ENCODE measurements around the gene ARHGAP25. TPM values are rescaled to one million over a fixed set of nuclear protein-coding genes. Genes with fewer than 3 reads are reported as not detected.

Gene ARHGAP25
- polyA plus RNA-seq, 1 donor from 2014 or later: 217 TPM

- Mint-ChIP-seq H3K36me3 (peaks cover 15% of the 10 kb centered on the region), H3K4me3 (peak overlapping the region in 1 of 4 donors; percentile 34), H3K27me3 (no peaks in the 10 kb centered on the region), H3K27ac (peak overlapping the region; percentile 25 to 55 (median 34)), H3K4me1 (peaks cover 57 to 90% (median 76%) of the 10 kb centered on the region in 3 donors), H3K9me3 (peaks cover 0 to 2% (median 0%) of the 10 kb centered on the region in 3 donors)
Measured at GRCh38 chr2:68744366-68744912, 9.8 kb downstream of the ARHGAP25 start.

GRCh38 chr2:68745006-68745405 is 10.4 kb downstream of the ARHGAP25 start:
- Mint-ChIP-seq H3K27ac (peak overlapping the region; percentile 16 to 59 (median 55)), H3K9me3 (peaks cover 0 to 2% (median 0%) of the 10 kb centered on the region in 3 donors), H3K36me3 (peaks cover 15% of the 10 kb centered on the region), H3K27me3 (no peaks in the 10 kb centered on the region), H3K4me1 (peaks cover 52 to 85% (median 71%) of the 10 kb centered on the region in 3 donors), H3K4me3 (peak overlapping the region in 2 of 4 donors; percentile 3 to 24)

GRCh38 chr2:68746408-68746807 is 11.8 kb downstream of the ARHGAP25 start:
- Mint-ChIP-seq H3K9me3 (peaks cover 0 to 2% (median 0%) of the 10 kb centered on the region in 3 donors), H3K36me3 (peaks cover 15% of the 10 kb centered on the region), H3K4me3 (peak overlapping the region in 1 of 4 donors; percentile 42), H3K27me3 (no peaks in the 10 kb centered on the region), H3K4me1 (peaks cover 39 to 77% (median 59%) of the 10 kb centered on the region in 3 donors), H3K27ac (no peak overlapping the region)

- peaks cover 13% of the 10 kb centered on the region for H3K36me3 Mint-ChIP-seq
- H3K4me3 Mint-ChIP-seq: peak overlapping the region in 2 of 4 donors; percentile 4 to 37
- peaks cover 0 to 2% (median 0%) of the 10 kb centered on the region in 3 donors for H3K9me3 Mint-ChIP-seq
- no peaks in the 10 kb centered on the region for H3K27me3 Mint-ChIP-seq
- peaks cover 42 to 80% (median 62%) of the 10 kb centered on the region in 3 donors for H3K4me1 Mint-ChIP-seq
- H3K27ac Mint-ChIP-seq: peak overlapping the region; percentile 49 to 65 (median 54)
Measured at GRCh38 chr2:68747413-68747812, 12.8 kb downstream of the ARHGAP25 start.

- Mint-ChIP-seq H3K27ac (peak overlapping the region in 2 of 3 donors; percentile 29 to 65), H3K36me3 (peaks cover 13% of the 10 kb centered on the region), H3K27me3 (no peaks in the 10 kb centered on the region), H3K4me3 (peak overlapping the region in 3 of 4 donors; percentile 13 to 61 (median 37)), H3K4me1 (peaks cover 39 to 78% (median 60%) of the 10 kb centered on the region in 3 donors), H3K9me3 (peaks cover 0 to 2% (median 0%) of the 10 kb centered on the region in 3 donors)
Measured at GRCh38 chr2:68747900-68748299, 13.3 kb downstream of the ARHGAP25 start.

- peak overlapping the region in 2 of 3 donors; percentile 29 to 78 for H3K27ac Mint-ChIP-seq
- H3K4me1 Mint-ChIP-seq: peaks cover 45 to 78% (median 60%) of the 10 kb centered on the region in 3 donors
- H3K9me3 Mint-ChIP-seq: peaks cover 0 to 2% (median 0%) of the 10 kb centered on the region in 3 donors
- no peaks in the 10 kb centered on the region for H3K27me3 Mint-ChIP-seq
- H3K4me3 Mint-ChIP-seq: peak overlapping the region in 1 of 4 donors; percentile 34
- peaks cover 13% of the 10 kb centered on the region for H3K36me3 Mint-ChIP-seq
Measured at GRCh38 chr2:68748568-68748967, 14.0 kb downstream of the ARHGAP25 start.

- peak overlapping the region in 2 of 4 donors; percentile 15 to 69 for H3K4me3 Mint-ChIP-seq
- peaks cover 48 to 76% (median 60%) of the 10 kb centered on the region in 3 donors for H3K4me1 Mint-ChIP-seq
- H3K36me3 Mint-ChIP-seq: peaks cover 18% of the 10 kb centered on the region
- peak overlapping the region in 2 of 3 donors; percentile 29 to 78 for H3K27ac Mint-ChIP-seq
- H3K27me3 Mint-ChIP-seq: no peaks in the 10 kb centered on the region
- peaks cover 0 to 2% (median 0%) of the 10 kb centered on the region in 3 donors for H3K9me3 Mint-ChIP-seq
Measured at GRCh38 chr2:68749345-68749744, 14.7 kb downstream of the ARHGAP25 start.

- Mint-ChIP-seq H3K9me3 (no peaks in the 10 kb centered on the region), H3K4me1 (peaks cover 46 to 68% (median 57%) of the 10 kb centered on the region in 3 donors), H3K27ac (peak overlapping the region in 1 of 3 donors; percentile 27), H3K36me3 (peaks cover 11% of the 10 kb centered on the region), H3K27me3 (no peaks in the 10 kb centered on the region), H3K4me3 (no peak overlapping the region)
Measured at GRCh38 chr2:68750592-68751396, 16.2 kb downstream of the ARHGAP25 start.

- peaks cover 46 to 66% (median 52%) of the 10 kb centered on the region in 3 donors for H3K4me1 Mint-ChIP-seq
- peak overlapping the region in 2 of 4 donors; percentile 87 to 89 for H3K4me3 Mint-ChIP-seq
- H3K36me3 Mint-ChIP-seq: peaks cover 13% of the 10 kb centered on the region
- H3K27me3 Mint-ChIP-seq: no peaks in the 10 kb centered on the region
- no peaks in the 10 kb centered on the region for H3K9me3 Mint-ChIP-seq
- peak overlapping the region; percentile 27 to 86 (median 83) for H3K27ac Mint-ChIP-seq
Measured at GRCh38 chr2:68751397-68752339, 17.1 kb downstream of the ARHGAP25 start.

- H3K4me3 Mint-ChIP-seq: peak overlapping the region; percentile 10 to 87 (median 50)
- H3K27ac Mint-ChIP-seq: peak overlapping the region; percentile 31 to 80 (median 75)
- no peaks in the 10 kb centered on the region for H3K27me3 Mint-ChIP-seq
- peaks cover 12% of the 10 kb centered on the region for H3K36me3 Mint-ChIP-seq
- no peaks in the 10 kb centered on the region for H3K9me3 Mint-ChIP-seq
- peaks cover 41 to 55% (median 43%) of the 10 kb centered on the region in 3 donors for H3K4me1 Mint-ChIP-seq
Measured at GRCh38 chr2:68753318-68753717, 18.7 kb downstream of the ARHGAP25 start.

- no peaks in the 10 kb centered on the region for H3K27me3 Mint-ChIP-seq
- peaks cover 47 to 57% (median 51%) of the 10 kb centered on the region in 3 donors for H3K4me1 Mint-ChIP-seq
- H3K36me3 Mint-ChIP-seq: peaks cover 17% of the 10 kb centered on the region
- H3K4me3 Mint-ChIP-seq: peak overlapping the region in 2 of 4 donors; percentile 51 to 79
- H3K9me3 Mint-ChIP-seq: no peaks in the 10 kb centered on the region
- H3K27ac Mint-ChIP-seq: peak overlapping the region in 1 of 3 donors; percentile 16
Measured at GRCh38 chr2:68755071-68755470, 20.5 kb downstream of the ARHGAP25 start.

GRCh38 chr2:68756178-68756577 is 21.6 kb downstream of the ARHGAP25 start:
- Mint-ChIP-seq H3K4me1 (peaks cover 53 to 59% (median 56%) of the 10 kb centered on the region in 3 donors), H3K9me3 (no peaks in the 10 kb centered on the region), H3K36me3 (peaks cover 17% of the 10 kb centered on the region), H3K27me3 (no peaks in the 10 kb centered on the region), H3K4me3 (peak overlapping the region in 2 of 4 donors; percentile 19 to 76), H3K27ac (peak overlapping the region in 1 of 3 donors; percentile 71)

GRCh38 chr2:68757081-68757480 is 22.5 kb downstream of the ARHGAP25 start:
- H3K27ac Mint-ChIP-seq: no peak overlapping the region
- H3K4me3 Mint-ChIP-seq: peak overlapping the region in 1 of 4 donors; percentile 38
- no peaks in the 10 kb centered on the region for H3K9me3 Mint-ChIP-seq
- no peaks in the 10 kb centered on the region for H3K27me3 Mint-ChIP-seq
- peaks cover 54 to 59% (median 58%) of the 10 kb centered on the region in 3 donors for H3K4me1 Mint-ChIP-seq
- H3K36me3 Mint-ChIP-seq: peaks cover 17% of the 10 kb centered on the region

- Mint-ChIP-seq H3K9me3 (no peaks in the 10 kb centered on the region), H3K4me1 (peaks cover 67 to 71% (median 68%) of the 10 kb centered on the region in 3 donors), H3K27me3 (no peaks in the 10 kb centered on the region), H3K4me3 (peak overlapping the region in 3 of 4 donors; percentile 60 to 94 (median 86)), H3K27ac (peak overlapping the region; percentile 89 to 95 (median 92)), H3K36me3 (peaks cover 5% of the 10 kb centered on the region)
Measured at GRCh38 chr2:68762100-68762499, 27.5 kb downstream of the ARHGAP25 start.

All from IgD-negative memory B cell (primary cell).